HG03135 (cell line): ENCODE measurements around the gene SKOR1.

Experiments
- ATAC-seq: cut with Tn5 transposase; IDR thresholded peaks from one replicate; pipeline ENCODE4 v1.9.1; 2021; ENCODE audit warnings: mild to moderate bottlenecking, moderate library complexity; ENCODE audit not compliant: unreplicated experiment

Gene SKOR1

GRCh38 chr15:67882487-67883233 is 57.4 kb downstream of the SKOR1 start:
- no peak for ATAC-seq

- no peak for ATAC-seq
These were observed 58.0 kb downstream of the SKOR1 start for GRCh38 chr15:67883234-67883773.

- ATAC-seq, result no peak
These were observed 58.7 kb downstream of the SKOR1 start for GRCh38 chr15:67884009-67884408.
